NB4 (cell line): ENCODE data around the gene TNFRSF1A.

ENCODE experiments used
- POLR2A ChIP-seq: IDR thresholded peaks from 2 replicates; pipeline ENCODE4 v1.6.1; 2011; ENCODE audit warnings: mild to moderate bottlenecking; ENCODE audit not compliant: insufficient read length; ENCODE audit errors: extremely low read depth
- TF ChIP-seq, protein P1 (sequence below): IDR thresholded peaks from one replicate; pipeline ENCODE4 v1.5.1; 2012; ENCODE audit warnings: low read depth, low read length
- TF ChIP-seq, protein P2 (sequence below): IDR thresholded peaks from 2 replicates; pipeline ENCODE4 v1.6.1; 2011; ENCODE audit warnings: low read depth, low read length

DNA sequence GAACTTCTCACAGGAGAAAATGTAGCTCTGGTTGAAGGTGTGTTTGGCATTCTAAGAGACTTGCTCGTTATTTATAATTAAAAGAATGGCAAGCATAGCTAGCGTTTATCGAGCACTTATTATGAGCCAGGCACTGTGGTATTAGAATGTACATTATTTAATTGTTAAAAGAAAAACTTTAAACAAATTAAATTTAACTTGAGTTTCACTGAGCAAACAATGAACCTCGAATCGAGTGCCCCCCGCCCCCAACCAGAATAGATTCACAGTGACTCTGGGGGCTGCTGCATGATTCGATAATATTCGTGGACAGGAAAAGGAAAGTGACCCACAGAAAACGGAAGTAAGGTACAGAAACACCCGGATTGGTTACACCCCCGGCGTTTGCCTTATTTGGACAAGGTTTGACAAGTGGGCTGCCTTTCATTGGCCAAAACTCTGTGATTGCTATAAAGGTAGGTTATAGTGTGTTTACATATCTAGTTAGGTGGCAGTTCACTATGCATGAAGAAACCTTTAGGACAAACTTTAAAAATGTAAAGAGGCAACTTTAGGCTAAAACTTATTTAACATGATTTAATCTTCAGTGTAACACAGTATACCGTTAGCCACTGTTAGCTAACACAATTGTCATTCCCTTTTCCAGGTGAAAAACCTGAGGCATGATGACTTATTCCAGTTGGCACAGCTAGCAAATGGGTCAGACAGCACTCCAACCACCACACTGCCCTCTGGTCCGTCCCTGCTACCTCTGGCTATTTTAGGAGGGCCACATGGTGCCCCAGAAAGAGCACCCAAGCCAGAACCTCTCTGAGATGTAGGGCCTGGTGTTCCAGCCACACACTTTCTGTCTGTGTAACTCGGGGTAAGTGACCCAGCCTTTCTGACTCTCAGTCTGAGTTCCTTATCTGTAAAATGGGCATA, 26.4 kb upstream of the TNFRSF1A start:
- TF ChIP-seq POLR2A: no peak
- TF ChIP-seq, protein P1, sequence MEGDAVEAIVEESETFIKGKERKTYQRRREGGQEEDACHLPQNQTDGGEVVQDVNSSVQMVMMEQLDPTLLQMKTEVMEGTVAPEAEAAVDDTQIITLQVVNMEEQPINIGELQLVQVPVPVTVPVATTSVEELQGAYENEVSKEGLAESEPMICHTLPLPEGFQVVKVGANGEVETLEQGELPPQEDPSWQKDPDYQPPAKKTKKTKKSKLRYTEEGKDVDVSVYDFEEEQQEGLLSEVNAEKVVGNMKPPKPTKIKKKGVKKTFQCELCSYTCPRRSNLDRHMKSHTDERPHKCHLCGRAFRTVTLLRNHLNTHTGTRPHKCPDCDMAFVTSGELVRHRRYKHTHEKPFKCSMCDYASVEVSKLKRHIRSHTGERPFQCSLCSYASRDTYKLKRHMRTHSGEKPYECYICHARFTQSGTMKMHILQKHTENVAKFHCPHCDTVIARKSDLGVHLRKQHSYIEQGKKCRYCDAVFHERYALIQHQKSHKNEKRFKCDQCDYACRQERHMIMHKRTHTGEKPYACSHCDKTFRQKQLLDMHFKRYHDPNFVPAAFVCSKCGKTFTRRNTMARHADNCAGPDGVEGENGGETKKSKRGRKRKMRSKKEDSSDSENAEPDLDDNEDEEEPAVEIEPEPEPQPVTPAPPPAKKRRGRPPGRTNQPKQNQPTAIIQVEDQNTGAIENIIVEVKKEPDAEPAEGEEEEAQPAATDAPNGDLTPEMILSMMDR: no peak
- TF ChIP-seq, protein P2, sequence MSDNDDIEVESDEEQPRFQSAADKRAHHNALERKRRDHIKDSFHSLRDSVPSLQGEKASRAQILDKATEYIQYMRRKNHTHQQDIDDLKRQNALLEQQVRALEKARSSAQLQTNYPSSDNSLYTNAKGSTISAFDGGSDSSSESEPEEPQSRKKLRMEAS: no peak
